ENCODE results near the gene TNNT3. TPM values are rescaled to one million over a fixed set of nuclear protein-coding genes. Genes with fewer than 3 reads are reported as not detected.
"Not testable (repeated sequence)": the region's sequence is repeated elsewhere in the genome, so short reads cannot be mapped to it uniquely, and the experiment has no call there.

Gene TNNT3
- total RNA-seq, 1 experiment from 2014 or later: not detected

GRCh38 chr11:1879941-1880720, 39.4 kb upstream of the TNNT3 start:
- no peak for DNase-seq (ENCODE audit: low spot score)
- in situ Hi-C loops (cut with HindIII; ENCODE audit: low sequenced_read_pairs): no loop called here

- in situ Hi-C loops (cut with HindIII; ENCODE audit: low sequenced_read_pairs): no loop called here
- no peak for DNase-seq (ENCODE audit: low spot score)
Measured at GRCh38 chr11:1880746-1881441, 38.6 kb upstream of the TNNT3 start.

- in situ Hi-C loops (cut with HindIII; ENCODE audit: low sequenced_read_pairs): no loop called here
- no peak for DNase-seq (ENCODE audit: low spot score)
Measured at GRCh38 chr11:1881442-1882264, 37.9 kb upstream of the TNNT3 start.

- in situ Hi-C loops (cut with HindIII; ENCODE audit: low sequenced_read_pairs): no loop called here
Measured at GRCh38 chr11:1882265-1883238, 37.0 kb upstream of the TNNT3 start.

GRCh38 chr11:1883346-1884302, 35.9 kb upstream of the TNNT3 start:
- in situ Hi-C loops (cut with HindIII; ENCODE audit: low sequenced_read_pairs): no loop called here
- no peak for DNase-seq (ENCODE audit: low spot score)

More at GRCh38 chr11:1882265-1883238, 37.0 kb upstream of the TNNT3 start:
- peak; percentile 33 for DNase-seq (ENCODE audit: low spot score)

- DNase-seq (ENCODE audit: low spot score): no peak
- in situ Hi-C loops (cut with HindIII; ENCODE audit: low sequenced_read_pairs): no loop called here
Measured at GRCh38 chr11:1884303-1884700, 35.2 kb upstream of the TNNT3 start.

GRCh38 chr11:1886551-1886950, 33.0 kb upstream of the TNNT3 start:
- in situ Hi-C loops (cut with HindIII; ENCODE audit: low sequenced_read_pairs); DNase-seq (ENCODE audit: low spot score): not testable (repeated sequence)

GRCh38 chr11:1887451-1888346, 31.8 kb upstream of the TNNT3 start:
- in situ Hi-C loops (cut with HindIII; ENCODE audit: low sequenced_read_pairs): no loop called here
- DNase-seq (ENCODE audit: low spot score): no peak

GRCh38 chr11:1888347-1888753, 31.2 kb upstream of the TNNT3 start:
- in situ Hi-C loops (cut with HindIII; ENCODE audit: low sequenced_read_pairs): no loop called here
- no peak for DNase-seq (ENCODE audit: low spot score)

- in situ Hi-C loops (cut with HindIII; ENCODE audit: low sequenced_read_pairs): no loop called here
- no peak for DNase-seq (ENCODE audit: low spot score)
Measured at GRCh38 chr11:1888811-1889210, 30.7 kb upstream of the TNNT3 start.

GRCh38 chr11:1889224-1889930, 30.1 kb upstream of the TNNT3 start:
- no peak for DNase-seq (ENCODE audit: low spot score)

GRCh38 chr11:1889941-1890855, 29.3 kb upstream of the TNNT3 start:
- DNase-seq (ENCODE audit: low spot score): no peak
- in situ Hi-C loops (cut with HindIII; ENCODE audit: low sequenced_read_pairs): no loop called here

More at GRCh38 chr11:1889224-1889930, 30.1 kb upstream of the TNNT3 start:
- in situ Hi-C loops (cut with HindIII; ENCODE audit: low sequenced_read_pairs): no loop called here

- no peak for DNase-seq (ENCODE audit: low spot score)
- in situ Hi-C loops (cut with HindIII; ENCODE audit: low sequenced_read_pairs): no loop called here
Measured at GRCh38 chr11:1890856-1891830, 28.4 kb upstream of the TNNT3 start.

GRCh38 chr11:1891831-1892115, 27.7 kb upstream of the TNNT3 start, which contains the start of gene PRR33:
Gene PRR33 (minus strand): TSS chr11:1891895. CDS start chr11:1890584, 1,311 bp downstream.
- DNase-seq (ENCODE audit: low spot score): no peak
- in situ Hi-C loops (cut with HindIII; ENCODE audit: low sequenced_read_pairs): no loop called here
